GM12891 (cell line): ENCODE data around the gene ATG16L1.

Experiments
- PAX5 ChIP-seq: IDR thresholded peaks from 2 replicates; pipeline ENCODE4 v1.6.1; 2011; ENCODE audit warnings: low read length, moderate library complexity, mild to moderate bottlenecking; ENCODE audit not compliant: insufficient read depth, severe bottlenecking
- POLR2A ChIP-seq: IDR thresholded peaks from 2 replicates; pipeline ENCODE4 v1.6.1; 2011; ENCODE audit warnings: low read depth, low read length, control low read depth
- POLR2AphosphoS5 ChIP-seq: IDR thresholded peaks from 2 replicates; pipeline ENCODE4 v1.6.1; 2011; ENCODE audit warnings: low read depth, low read length, control low read depth
- POU2F2 ChIP-seq: IDR thresholded peaks from 2 replicates; pipeline ENCODE4 v1.6.1; 2011; ENCODE audit warnings: low read depth, mild to moderate bottlenecking, control low read depth, low read length, moderate library complexity
- SPI1 ChIP-seq: IDR thresholded peaks from 2 replicates; pipeline ENCODE4 v1.6.1; 2011; ENCODE audit warnings: low read depth, low read length, control low read depth
- TAF1 ChIP-seq: IDR thresholded peaks from 2 replicates; pipeline ENCODE4 v1.6.1; 2011; ENCODE audit warnings: low read depth, low read length, control low read depth

DNA sequence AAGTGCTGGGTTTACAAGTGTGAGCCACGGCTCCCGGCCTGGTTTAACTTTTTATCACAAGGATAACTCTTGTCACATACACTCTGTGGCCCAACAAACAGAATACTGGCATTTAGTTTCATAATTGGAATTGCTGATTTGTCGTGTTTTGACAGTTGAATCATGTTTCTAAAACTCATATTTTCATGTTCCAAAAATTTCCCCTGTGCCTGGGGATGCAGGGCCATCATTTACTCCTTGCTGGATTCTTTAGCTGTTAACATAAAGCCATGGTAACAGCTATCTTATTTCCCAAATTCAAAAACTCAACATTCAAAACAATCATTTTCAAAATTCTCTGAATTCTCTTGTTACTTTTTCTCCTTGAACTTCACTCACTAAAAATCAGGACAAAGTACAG is 16.5 kb upstream of the ATG16L1 start:
- TF ChIP-seq POLR2A (no peak), POLR2AphosphoS5 (no peak), TAF1 (no peak), PAX5 (no peak), SPI1 (no peak), POU2F2 (no peak)
